GM12878 (cell line): ENCODE measurements around the gene FLT3LG. TPM values are rescaled to one million over a fixed set of nuclear protein-coding genes. Genes with fewer than 3 reads are reported as not detected.

ENCODE experiments used
- CREB1 ChIP-seq: IDR thresholded peaks from 2 replicates; pipeline ENCODE4 v1.6.1; 2012; ENCODE audit warnings: low read depth, mild to moderate bottlenecking, inconsistent platforms
- E2F8 ChIP-seq: fragments of 450-650 bp; IDR thresholded peaks from 2 replicates; pipeline ENCODE4 v1.6.1; 2018; ENCODE audit warnings: mild to moderate bottlenecking, low read depth, moderate library complexity; ENCODE audit not compliant: partially characterized antibody
- RB1 ChIP-seq: fragments of 450-650 bp; formaldehyde crosslinking; IDR thresholded peaks from 2 replicates; pipeline ENCODE4 v1.6.1; 2017; ENCODE audit warnings: mild to moderate bottlenecking, borderline replicate concordance
- REST ChIP-seq: IDR thresholded peaks from 2 replicates; pipeline ENCODE4 v1.6.1; 2012; ENCODE audit warnings: mild to moderate bottlenecking, low read depth, low read length
- SIN3A ChIP-seq: IDR thresholded peaks from 2 replicates; pipeline ENCODE4 v1.6.1; 2012; ENCODE audit warnings: low read depth, low read length, improper control_type of control experiment
- TCF3 ChIP-seq: IDR thresholded peaks from 2 replicates; pipeline ENCODE4 v1.6.1; 2012; ENCODE audit warnings: low read depth, mild to moderate bottlenecking, low read length, borderline replicate concordance; ENCODE audit not compliant: insufficient read depth
- YY1 ChIP-seq: IDR thresholded peaks from 2 replicates; pipeline ENCODE4 v1.6.1; 2011; ENCODE audit warnings: low read depth, mild to moderate bottlenecking, low read length
- polyA plus RNA-seq, 11 experiments: library from polyadenylated mRNA; depleted of rRNA in 4 of 11; unstranded in 6 of 11; stranded (reverse) in 5 of 11; fragments of >200 nt; fragmentation: Nextera tagmentation in 4 of 11; fragmentation: Illumina TruSeq in 1 of 11; extraction: Ambion mirVana in 4 of 11; extraction: Trizol in 1 of 11; gene quantifications; 1 replicate in 1 of 11; 2 replicates in 10 of 11; pipeline versions ENCODE4 v1.2.1 to v1.2.3, GENCODE V29; 2011 to 2016; ENCODE audit warnings: inconsistent platforms in 2 of 11, missing spikeins in 2 of 11, low read depth in 1 of 11
- total RNA-seq, 4 experiments: library from RNA; depleted of rRNA in 3 of 4; stranded (reverse); fragments of >200 nt in 3 of 4; fragmentation: Illumina TruSeq in 1 of 4; extraction: Trizol in 1 of 4; gene quantifications; 2 replicates each; pipeline versions ENCODE4 v1.2.1 to v1.2.3, GENCODE V29; 2013 to 2021
- TF ChIP-seq, protein P1 (sequence below): fragments of 450-650 bp; IDR thresholded peaks from 2 replicates; pipeline ENCODE4 v1.6.1; 2016; ENCODE audit warnings: mild to moderate bottlenecking, moderate library complexity, borderline replicate concordance
- TF ChIP-seq, protein P2 (sequence below): fragments of 450-650 bp; IDR thresholded peaks from 2 replicates; pipeline ENCODE4 v1.6.1; 2017; ENCODE audit warnings: mild to moderate bottlenecking, moderate library complexity
- TF ChIP-seq, protein P3 (sequence below): IDR thresholded peaks from 2 replicates; pipeline ENCODE4 v1.6.1; 2011; ENCODE audit warnings: borderline replicate concordance, low read depth, mild to moderate bottlenecking, moderate library complexity, low read length; ENCODE audit not compliant: insufficient read depth, poor library complexity, severe bottlenecking

The FLT3LG gene
- total and polyA plus RNA-seq, 10 of the 15 experiments (the other 5 are each of a cell fraction or from before 2014, with no cell fraction given) = 0.68 to 13.1 (median 4.3) TPM

- TF ChIP-seq, protein P1, sequence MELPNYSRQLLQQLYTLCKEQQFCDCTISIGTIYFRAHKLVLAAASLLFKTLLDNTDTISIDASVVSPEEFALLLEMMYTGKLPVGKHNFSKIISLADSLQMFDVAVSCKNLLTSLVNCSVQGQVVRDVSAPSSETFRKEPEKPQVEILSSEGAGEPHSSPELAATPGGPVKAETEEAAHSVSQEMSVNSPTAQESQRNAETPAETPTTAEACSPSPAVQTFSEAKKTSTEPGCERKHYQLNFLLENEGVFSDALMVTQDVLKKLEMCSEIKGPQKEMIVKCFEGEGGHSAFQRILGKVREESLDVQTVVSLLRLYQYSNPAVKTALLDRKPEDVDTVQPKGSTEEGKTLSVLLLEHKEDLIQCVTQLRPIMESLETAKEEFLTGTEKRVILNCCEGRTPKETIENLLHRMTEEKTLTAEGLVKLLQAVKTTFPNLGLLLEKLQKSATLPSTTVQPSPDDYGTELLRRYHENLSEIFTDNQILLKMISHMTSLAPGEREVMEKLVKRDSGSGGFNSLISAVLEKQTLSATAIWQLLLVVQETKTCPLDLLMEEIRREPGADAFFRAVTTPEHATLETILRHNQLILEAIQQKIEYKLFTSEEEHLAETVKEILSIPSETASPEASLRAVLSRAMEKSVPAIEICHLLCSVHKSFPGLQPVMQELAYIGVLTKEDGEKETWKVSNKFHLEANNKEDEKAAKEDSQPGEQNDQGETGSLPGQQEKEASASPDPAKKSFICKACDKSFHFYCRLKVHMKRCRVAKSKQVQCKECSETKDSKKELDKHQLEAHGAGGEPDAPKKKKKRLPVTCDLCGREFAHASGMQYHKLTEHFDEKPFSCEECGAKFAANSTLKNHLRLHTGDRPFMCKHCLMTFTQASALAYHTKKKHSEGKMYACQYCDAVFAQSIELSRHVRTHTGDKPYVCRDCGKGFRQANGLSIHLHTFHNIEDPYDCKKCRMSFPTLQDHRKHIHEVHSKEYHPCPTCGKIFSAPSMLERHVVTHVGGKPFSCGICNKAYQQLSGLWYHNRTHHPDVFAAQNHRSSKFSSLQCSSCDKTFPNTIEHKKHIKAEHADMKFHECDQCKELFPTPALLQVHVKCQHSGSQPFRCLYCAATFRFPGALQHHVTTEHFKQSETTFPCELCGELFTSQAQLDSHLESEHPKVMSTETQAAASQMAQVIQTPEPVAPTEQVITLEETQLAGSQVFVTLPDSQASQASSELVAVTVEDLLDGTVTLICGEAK = peak; percentile 84; the same call in 1 of the 2 replicates
- TF ChIP-seq, protein P2, sequence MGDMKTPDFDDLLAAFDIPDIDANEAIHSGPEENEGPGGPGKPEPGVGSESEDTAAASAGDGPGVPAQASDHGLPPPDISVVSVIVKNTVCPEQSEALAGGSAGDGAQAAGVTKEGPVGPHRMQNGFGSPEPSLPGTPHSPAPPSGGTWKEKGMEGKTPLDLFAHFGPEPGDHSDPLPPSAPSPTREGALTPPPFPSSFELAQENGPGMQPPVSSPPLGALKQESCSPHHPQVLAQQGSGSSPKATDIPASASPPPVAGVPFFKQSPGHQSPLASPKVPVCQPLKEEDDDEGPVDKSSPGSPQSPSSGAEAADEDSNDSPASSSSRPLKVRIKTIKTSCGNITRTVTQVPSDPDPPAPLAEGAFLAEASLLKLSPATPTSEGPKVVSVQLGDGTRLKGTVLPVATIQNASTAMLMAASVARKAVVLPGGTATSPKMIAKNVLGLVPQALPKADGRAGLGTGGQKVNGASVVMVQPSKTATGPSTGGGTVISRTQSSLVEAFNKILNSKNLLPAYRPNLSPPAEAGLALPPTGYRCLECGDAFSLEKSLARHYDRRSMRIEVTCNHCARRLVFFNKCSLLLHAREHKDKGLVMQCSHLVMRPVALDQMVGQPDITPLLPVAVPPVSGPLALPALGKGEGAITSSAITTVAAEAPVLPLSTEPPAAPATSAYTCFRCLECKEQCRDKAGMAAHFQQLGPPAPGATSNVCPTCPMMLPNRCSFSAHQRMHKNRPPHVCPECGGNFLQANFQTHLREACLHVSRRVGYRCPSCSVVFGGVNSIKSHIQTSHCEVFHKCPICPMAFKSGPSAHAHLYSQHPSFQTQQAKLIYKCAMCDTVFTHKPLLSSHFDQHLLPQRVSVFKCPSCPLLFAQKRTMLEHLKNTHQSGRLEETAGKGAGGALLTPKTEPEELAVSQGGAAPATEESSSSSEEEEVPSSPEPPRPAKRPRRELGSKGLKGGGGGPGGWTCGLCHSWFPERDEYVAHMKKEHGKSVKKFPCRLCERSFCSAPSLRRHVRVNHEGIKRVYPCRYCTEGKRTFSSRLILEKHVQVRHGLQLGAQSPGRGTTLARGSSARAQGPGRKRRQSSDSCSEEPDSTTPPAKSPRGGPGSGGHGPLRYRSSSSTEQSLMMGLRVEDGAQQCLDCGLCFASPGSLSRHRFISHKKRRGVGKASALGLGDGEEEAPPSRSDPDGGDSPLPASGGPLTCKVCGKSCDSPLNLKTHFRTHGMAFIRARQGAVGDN = peak; percentile 78
- peak; percentile 87 for TF ChIP-seq TCF3
- TF ChIP-seq SIN3A = no peak; the same call in 1 of the 2 replicates
- TF ChIP-seq REST = no peak
- TF ChIP-seq, protein P3, sequence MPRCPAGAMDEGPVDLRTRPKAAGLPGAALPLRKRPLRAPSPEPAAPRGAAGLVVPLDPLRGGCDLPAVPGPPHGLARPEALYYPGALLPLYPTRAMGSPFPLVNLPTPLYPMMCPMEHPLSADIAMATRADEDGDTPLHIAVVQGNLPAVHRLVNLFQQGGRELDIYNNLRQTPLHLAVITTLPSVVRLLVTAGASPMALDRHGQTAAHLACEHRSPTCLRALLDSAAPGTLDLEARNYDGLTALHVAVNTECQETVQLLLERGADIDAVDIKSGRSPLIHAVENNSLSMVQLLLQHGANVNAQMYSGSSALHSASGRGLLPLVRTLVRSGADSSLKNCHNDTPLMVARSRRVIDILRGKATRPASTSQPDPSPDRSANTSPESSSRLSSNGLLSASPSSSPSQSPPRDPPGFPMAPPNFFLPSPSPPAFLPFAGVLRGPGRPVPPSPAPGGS = no peak
- TF ChIP-seq RB1 = peak; percentile 45; the same call in 1 of the 2 replicates
- TF ChIP-seq YY1 = peak; percentile 97
- TF ChIP-seq E2F8 = no peak
- TF ChIP-seq CREB1 = peak; percentile 98
Measured at GRCh38 chr19:49487277-49488045, 13.4 kb downstream of the FLT3LG start, which contains the start of gene RPL13A (continued).
